Measurements from ENCODE around the gene CEP120.
A peak's percentile ranks its signal among the peaks of the same experiment; 100 is the strongest.
"Not testable (repeated sequence)": the region's sequence is repeated elsewhere in the genome, so short reads cannot be mapped to it uniquely, and the experiment has no call there.

CEP120 gene

GRCh38 chr5:123460296-123460729, 37.1 kb upstream of the CEP120 start:
- no peak for DNase-seq

GRCh38 chr5:123458994-123459393, 35.8 kb upstream of the CEP120 start:
- peaks cover 18% of the 10 kb centered on the region for H3K4me1 ChIP-seq (ENCODE audit: low read length)
- H2AFZ ChIP-seq (ENCODE audit: low read length); H3K36me3 ChIP-seq (replicated peaks; ENCODE audit: insufficient read depth, low read length); H3K9ac ChIP-seq (ENCODE audit: low read length); H3K4me3 ChIP-seq (ENCODE audit: low read length); H4K20me1 ChIP-seq (ENCODE audit: insufficient read depth, low read length); H3K27me3 ChIP-seq (replicated peaks; ENCODE audit: insufficient read depth, low read length); DNase-seq; H3K9me2 ChIP-seq (replicated peaks; ENCODE audit: insufficient read depth, low read length); H3K9me3 ChIP-seq (replicated peaks; ENCODE audit: insufficient read depth, low read length); H3K4me2 ChIP-seq (ENCODE audit: low read depth, low read length); H3K79me2 ChIP-seq (ENCODE audit: low read length); H3F3A ChIP-seq (ENCODE audit: insufficient read depth, low read length); H3K27ac ChIP-seq (ENCODE audit: low read length): not testable (repeated sequence)

More at GRCh38 chr5:123460296-123460729, 37.1 kb upstream of the CEP120 start:
- H3K4me3 ChIP-seq (ENCODE audit: low read length): no peak overlapping the region
- H4K20me1 ChIP-seq (ENCODE audit: insufficient read depth, low read length): no peaks in the 10 kb centered on the region
- H2AFZ ChIP-seq (ENCODE audit: low read length): no peak overlapping the region
- H3K9me2 ChIP-seq (replicated peaks; ENCODE audit: insufficient read depth, low read length): no peaks in the 10 kb centered on the region
- peaks cover 8% of the 10 kb centered on the region for H3K4me1 ChIP-seq (ENCODE audit: low read length)
- H3K36me3 ChIP-seq (replicated peaks; ENCODE audit: insufficient read depth, low read length): no peaks in the 10 kb centered on the region
- H3K9me3 ChIP-seq (replicated peaks; ENCODE audit: insufficient read depth, low read length): no peaks in the 10 kb centered on the region
- H3K27me3 ChIP-seq (replicated peaks; ENCODE audit: insufficient read depth, low read length): no peaks in the 10 kb centered on the region
- no peak overlapping the region for H3K27ac ChIP-seq (ENCODE audit: low read length)
- no peak overlapping the region for H3K4me2 ChIP-seq (ENCODE audit: low read depth, low read length)
- H3K9ac ChIP-seq (ENCODE audit: low read length): no peak overlapping the region
- peaks cover 9% of the 10 kb centered on the region for H3F3A ChIP-seq (ENCODE audit: insufficient read depth, low read length)
- TF ChIP-seq, protein P1, sequence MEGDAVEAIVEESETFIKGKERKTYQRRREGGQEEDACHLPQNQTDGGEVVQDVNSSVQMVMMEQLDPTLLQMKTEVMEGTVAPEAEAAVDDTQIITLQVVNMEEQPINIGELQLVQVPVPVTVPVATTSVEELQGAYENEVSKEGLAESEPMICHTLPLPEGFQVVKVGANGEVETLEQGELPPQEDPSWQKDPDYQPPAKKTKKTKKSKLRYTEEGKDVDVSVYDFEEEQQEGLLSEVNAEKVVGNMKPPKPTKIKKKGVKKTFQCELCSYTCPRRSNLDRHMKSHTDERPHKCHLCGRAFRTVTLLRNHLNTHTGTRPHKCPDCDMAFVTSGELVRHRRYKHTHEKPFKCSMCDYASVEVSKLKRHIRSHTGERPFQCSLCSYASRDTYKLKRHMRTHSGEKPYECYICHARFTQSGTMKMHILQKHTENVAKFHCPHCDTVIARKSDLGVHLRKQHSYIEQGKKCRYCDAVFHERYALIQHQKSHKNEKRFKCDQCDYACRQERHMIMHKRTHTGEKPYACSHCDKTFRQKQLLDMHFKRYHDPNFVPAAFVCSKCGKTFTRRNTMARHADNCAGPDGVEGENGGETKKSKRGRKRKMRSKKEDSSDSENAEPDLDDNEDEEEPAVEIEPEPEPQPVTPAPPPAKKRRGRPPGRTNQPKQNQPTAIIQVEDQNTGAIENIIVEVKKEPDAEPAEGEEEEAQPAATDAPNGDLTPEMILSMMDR (IDR thresholded peaks at IDR 0.05; ENCODE audit: low read length): no peak
- TF ChIP-seq EZH2 (optimal IDR thresholded peaks at IDR 0.05; ENCODE audit: low read depth, low read length) (no peak), EZH2phosphoT487 (IDR thresholded peaks at IDR 0.05; ENCODE audit: low read length) (no peak)
- H3K79me2 ChIP-seq (ENCODE audit: low read length): no peaks in the 10 kb centered on the region

DNA sequence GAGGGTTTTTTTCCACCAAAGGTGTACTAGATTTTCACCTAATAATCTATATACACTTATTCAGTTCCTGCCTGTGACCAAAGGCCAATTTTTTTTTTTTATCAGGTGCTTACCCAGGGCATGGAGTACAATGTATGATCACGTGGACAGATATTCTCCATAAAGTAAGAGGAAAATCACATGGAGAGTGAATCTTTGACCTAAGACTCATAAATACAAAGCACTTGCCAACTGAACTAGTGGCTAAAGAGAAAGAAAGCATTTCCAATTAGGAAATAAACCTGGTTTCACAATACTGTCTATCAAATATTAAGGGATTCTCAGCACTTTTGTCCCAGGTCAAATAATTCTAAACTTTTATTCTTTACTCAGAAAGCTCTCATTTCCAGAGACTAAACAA, 33.0 kb upstream of the CEP120 start:
- H3K4me2 ChIP-seq (ENCODE audit: low read depth, low read length): peak overlapping the region; percentile 66; the same call in 1 of the 2 replicates
- no peak overlapping the region for H3K27ac ChIP-seq (ENCODE audit: low read length)
- H4K20me1 ChIP-seq (ENCODE audit: insufficient read depth, low read length): no peaks in the 10 kb centered on the region
- no peaks in the 10 kb centered on the region for H3K9me3 ChIP-seq (replicated peaks; ENCODE audit: insufficient read depth, low read length)
- peaks cover 18% of the 10 kb centered on the region for H3K4me1 ChIP-seq (ENCODE audit: low read length)
- no peak for DNase-seq
- H2AFZ ChIP-seq (ENCODE audit: low read length): no peak overlapping the region
- no peak overlapping the region for H3K9ac ChIP-seq (ENCODE audit: low read length)
- H3K79me2 ChIP-seq (ENCODE audit: low read length): no peaks in the 10 kb centered on the region
- TF ChIP-seq EZH2 (optimal IDR thresholded peaks at IDR 0.05; ENCODE audit: low read depth, low read length) (no peak), EZH2phosphoT487 (IDR thresholded peaks at IDR 0.05; ENCODE audit: low read length) (no peak)
- TF ChIP-seq, protein P1 (IDR thresholded peaks at IDR 0.05; ENCODE audit: low read length): no peak
- peaks cover 9% of the 10 kb centered on the region for H3F3A ChIP-seq (ENCODE audit: insufficient read depth, low read length)
- H3K9me2 ChIP-seq (replicated peaks; ENCODE audit: insufficient read depth, low read length): no peaks in the 10 kb centered on the region
- H3K27me3 ChIP-seq (replicated peaks; ENCODE audit: insufficient read depth, low read length): peaks cover 33% of the 10 kb centered on the region
- no peaks in the 10 kb centered on the region for H3K36me3 ChIP-seq (replicated peaks; ENCODE audit: insufficient read depth, low read length)
- peak overlapping the region; percentile 42; the same call in 1 of the 2 replicates for H3K4me3 ChIP-seq (ENCODE audit: low read length)

DNA sequence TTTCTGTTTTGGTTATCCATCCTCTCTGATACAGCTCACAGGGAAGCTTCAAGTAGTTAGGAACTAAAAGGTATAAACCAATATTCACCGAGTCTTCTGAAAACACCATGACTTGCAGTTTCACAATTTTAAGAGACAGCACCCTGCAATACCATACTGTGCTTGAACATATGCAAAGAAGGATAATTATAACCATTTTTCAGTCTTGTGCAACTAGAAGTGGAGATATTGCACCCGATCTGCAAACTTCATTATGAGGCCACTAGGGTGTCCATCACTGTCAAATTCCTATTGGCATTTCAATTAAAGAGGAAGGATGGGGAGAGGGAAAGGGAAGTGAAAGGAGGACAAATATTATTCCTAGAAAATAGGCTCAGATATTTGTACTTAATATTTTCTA, 32.4 kb upstream of the CEP120 start:
- peak overlapping the region; percentile 66 for H3K4me2 ChIP-seq (ENCODE audit: low read depth, low read length)
- H3F3A ChIP-seq (ENCODE audit: insufficient read depth, low read length): peaks cover 9% of the 10 kb centered on the region
- H4K20me1 ChIP-seq (ENCODE audit: insufficient read depth, low read length): no peaks in the 10 kb centered on the region
- no peaks in the 10 kb centered on the region for H3K9me3 ChIP-seq (replicated peaks; ENCODE audit: insufficient read depth, low read length)
- peaks cover 18% of the 10 kb centered on the region for H3K4me1 ChIP-seq (ENCODE audit: low read length)
- DNase-seq: peak; percentile 61
- TF ChIP-seq EZH2 (optimal IDR thresholded peaks at IDR 0.05; ENCODE audit: low read depth, low read length): no peak
- TF ChIP-seq, protein P1 (IDR thresholded peaks at IDR 0.05; ENCODE audit: low read length): peak; percentile 54
- peaks cover 39% of the 10 kb centered on the region for H3K27me3 ChIP-seq (replicated peaks; ENCODE audit: insufficient read depth, low read length)
- H3K36me3 ChIP-seq (replicated peaks; ENCODE audit: insufficient read depth, low read length): no peaks in the 10 kb centered on the region
- no peak overlapping the region for H3K27ac ChIP-seq (ENCODE audit: low read length)
- no peaks in the 10 kb centered on the region for H3K79me2 ChIP-seq (ENCODE audit: low read length)
- no peak overlapping the region for H3K9ac ChIP-seq (ENCODE audit: low read length)
- no peaks in the 10 kb centered on the region for H3K9me2 ChIP-seq (replicated peaks; ENCODE audit: insufficient read depth, low read length)
- H2AFZ ChIP-seq (ENCODE audit: low read length): no peak overlapping the region
- H3K4me3 ChIP-seq (ENCODE audit: low read length): peak overlapping the region; percentile 42; the same call in 1 of the 2 replicates

Data from MM.1S (cell line).